K562 (cell line): Measurements from ENCODE around the gene MOCS3. TPM values are rescaled to one million over a fixed set of nuclear protein-coding genes. Genes with fewer than 3 reads are reported as not detected.
A peak's percentile ranks its signal among the peaks of the same experiment; 100 is the strongest.

Experiments
- EWSR1 ChIP-seq: fragments of 450-650 bp; IDR thresholded peaks from 2 replicates; pipeline ENCODE4 v1.6.1; 2018; ENCODE audit warnings: borderline replicate concordance, mild to moderate bottlenecking, low read depth, moderate library complexity; ENCODE audit not compliant: partially characterized antibody
- FOXK1 ChIP-seq: sonication (generic); formaldehyde crosslinking; IDR thresholded peaks from 2 replicates; pipeline ENCODE4 v1.8.0; 2022; ENCODE audit warnings: missing genetic modification reagents, mild to moderate bottlenecking, borderline replicate concordance
- HEY1 ChIP-seq: fragments of 250-450 bp; sonication (Bioruptor Pico); IDR thresholded peaks from 2 replicates; pipeline ENCODE4 v1.5.0; 2020; ENCODE audit warnings: mild to moderate bottlenecking, moderate library complexity, borderline replicate concordance
- HNRNPK ChIP-seq: fragments of 200-400 bp; formaldehyde crosslinking; IDR thresholded peaks from one replicate; pipeline ENCODE4 v1.6.1; 2018; ENCODE audit warnings: mild to moderate bottlenecking, low read depth, low read length; ENCODE audit not compliant: poor library complexity, severe bottlenecking
- HOXB6 ChIP-seq: fragments of 250-450 bp; sonication (Bioruptor Pico); IDR thresholded peaks from 2 replicates; pipeline ENCODE4 v1.5.1; 2022; ENCODE audit warnings: mild to moderate bottlenecking, borderline replicate concordance
- KDM2B ChIP-seq: fragments of 250-450 bp; sonication (Bioruptor Pico); IDR thresholded peaks from 2 replicates; pipeline ENCODE4 v1.8.0; 2021; ENCODE audit warnings: mild to moderate bottlenecking, moderate library complexity
- POLR2AphosphoS5 ChIP-seq: IDR thresholded peaks from 2 replicates; pipeline ENCODE4 v1.6.1; 2011; ENCODE audit warnings: mild to moderate bottlenecking, low read depth, low read length, moderate library complexity; ENCODE audit not compliant: control insufficient read depth, insufficient read depth
- PURB ChIP-seq: sonication (generic); formaldehyde crosslinking; IDR thresholded peaks from 2 replicates; pipeline ENCODE4 v1.9.0; 2021; ENCODE audit warnings: low read depth, mild to moderate bottlenecking, missing genetic modification reagents
- RBM15 ChIP-seq: fragments of 200-400 bp; formaldehyde crosslinking; IDR thresholded peaks from 2 replicates; pipeline ENCODE4 v1.6.1; 2018; ENCODE audit warnings: mild to moderate bottlenecking, low read length, moderate library complexity; ENCODE audit not compliant: insufficient read depth
- RBM22 ChIP-seq: fragments of 200-400 bp; formaldehyde crosslinking; IDR thresholded peaks from 2 replicates; pipeline ENCODE4 v1.6.1; 2018; ENCODE audit warnings: low read length, low read depth; ENCODE audit not compliant: poor library complexity, severe bottlenecking
- SMARCA5 ChIP-seq: fragments of 450-650 bp; IDR thresholded peaks from 2 replicates; pipeline ENCODE4 v1.6.1; 2016
- ZNF224 ChIP-seq: sonication (generic); formaldehyde crosslinking; IDR thresholded peaks from 2 replicates; pipeline ENCODE4 v1.8.0; 2022; ENCODE audit warnings: mild to moderate bottlenecking, missing genetic modification reagents
- ZNF263 ChIP-seq: sonication (generic); formaldehyde crosslinking; IDR thresholded peaks from 2 replicates; pipeline ENCODE4 v1.8.0; 2022; ENCODE audit warnings: mild to moderate bottlenecking, missing genetic modification reagents, borderline replicate concordance
- polyA plus RNA-seq, 8 experiments: library from polyadenylated mRNA; depleted of rRNA in 4 of 8; stranded (reverse) in 5 of 8; unstranded in 3 of 8; fragments of >200 nt; fragmentation: Nextera tagmentation in 2 of 8; fragmentation: Illumina TruSeq in 1 of 8; extraction: Ambion mirVana in 2 of 8; extraction: Trizol in 1 of 8; gene quantifications; 2 replicates each; pipeline versions ENCODE4 v1.2.1 to v1.2.3, GENCODE V29; 2011 to 2014; ENCODE audit warnings: inconsistent platforms in 1 of 8, missing spikeins in 1 of 8
- total RNA-seq, 7 experiments: library from RNA; depleted of rRNA in 6 of 7; stranded (reverse); fragments of >200 nt in 6 of 7; fragmentation: Illumina TruSeq in 2 of 7; extraction: Trizol in 2 of 7; gene quantifications; 2 replicates each; pipeline versions ENCODE4 v1.2.1 to v1.2.3, GENCODE V29; 2011 to 2021; ENCODE audit warnings: low replicate concordance in 1 of 7
- TF ChIP-seq, protein P1 (sequence below): fragments of 250-450 bp; sonication (Bioruptor Pico); IDR thresholded peaks from 2 replicates; pipeline ENCODE4 v1.4.0; 2020; ENCODE audit warnings: mild to moderate bottlenecking, moderate library complexity
- TF ChIP-seq, protein P2 (sequence below): fragments of 250-450 bp; sonication (Bioruptor Pico); IDR thresholded peaks from 2 replicates; pipeline ENCODE4 v1.5.0; 2021; ENCODE audit warnings: mild to moderate bottlenecking, moderate library complexity
- TF ChIP-seq, protein P3 (sequence below): IDR thresholded peaks from 2 replicates; pipeline ENCODE4 v1.6.1; 2011; ENCODE audit warnings: borderline replicate concordance, low read depth, mild to moderate bottlenecking, moderate library complexity, low read length; ENCODE audit not compliant: insufficient read depth, poor library complexity, severe bottlenecking
- TF ChIP-seq, protein P4 (sequence below): sonication (generic); formaldehyde crosslinking; IDR thresholded peaks from 2 replicates; pipeline ENCODE4 v1.5.0; 2020; ENCODE audit warnings: missing genetic modification reagents

The MOCS3 gene
- total and polyA plus RNA-seq, 9 of the 15 experiments (the other 6 are each of a cell fraction or from before 2014, with no cell fraction given): 0.70 to 6.2 (median 2.9) TPM

DNA sequence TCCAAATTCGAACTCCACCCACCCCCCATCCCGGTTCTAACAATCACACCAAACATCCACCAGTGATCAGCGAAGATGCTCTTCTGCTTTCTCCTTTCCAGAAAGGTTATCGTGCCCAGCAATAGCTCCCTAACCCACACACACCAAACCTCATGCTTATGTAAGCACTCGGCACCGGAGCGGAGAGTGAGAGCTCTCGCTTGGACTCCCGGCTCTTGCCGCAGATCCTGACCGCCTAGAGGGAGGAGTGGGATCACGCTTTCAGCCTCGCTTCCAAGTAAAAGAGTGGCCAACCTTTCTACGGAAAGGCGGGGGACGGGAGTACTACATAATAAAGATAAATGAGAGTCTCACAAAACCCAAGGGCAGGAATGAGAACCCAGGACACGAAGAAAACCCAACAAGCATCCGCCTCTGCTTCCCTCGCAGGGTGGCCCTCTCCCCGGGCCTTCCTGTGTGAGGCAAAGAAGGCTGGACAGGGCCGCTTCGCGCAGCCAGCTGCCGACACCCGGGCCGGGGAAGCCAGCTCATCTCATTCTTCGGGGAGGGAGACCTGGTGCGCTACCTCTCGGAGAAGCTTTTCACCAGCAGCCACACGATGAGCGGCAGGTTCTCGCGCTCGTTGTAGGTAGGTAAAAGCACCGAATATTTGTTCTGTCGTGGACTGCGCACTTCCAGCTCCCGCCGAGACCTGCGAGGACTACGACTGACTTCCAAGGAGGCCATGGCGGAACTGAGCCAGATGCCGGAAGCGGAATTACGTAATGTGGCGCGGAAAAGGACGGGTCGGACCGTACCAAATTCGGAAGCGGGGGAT is 612 bp upstream of the MOCS3 start, which contains the start of gene DPM1 (continued):
- peak; percentile 94 for TF ChIP-seq FOXK1
- no peak for TF ChIP-seq HOXB6 (CRISPR knock-in tag)
- TF ChIP-seq POLR2AphosphoS5: peak; percentile 96
- TF ChIP-seq, protein P1, sequence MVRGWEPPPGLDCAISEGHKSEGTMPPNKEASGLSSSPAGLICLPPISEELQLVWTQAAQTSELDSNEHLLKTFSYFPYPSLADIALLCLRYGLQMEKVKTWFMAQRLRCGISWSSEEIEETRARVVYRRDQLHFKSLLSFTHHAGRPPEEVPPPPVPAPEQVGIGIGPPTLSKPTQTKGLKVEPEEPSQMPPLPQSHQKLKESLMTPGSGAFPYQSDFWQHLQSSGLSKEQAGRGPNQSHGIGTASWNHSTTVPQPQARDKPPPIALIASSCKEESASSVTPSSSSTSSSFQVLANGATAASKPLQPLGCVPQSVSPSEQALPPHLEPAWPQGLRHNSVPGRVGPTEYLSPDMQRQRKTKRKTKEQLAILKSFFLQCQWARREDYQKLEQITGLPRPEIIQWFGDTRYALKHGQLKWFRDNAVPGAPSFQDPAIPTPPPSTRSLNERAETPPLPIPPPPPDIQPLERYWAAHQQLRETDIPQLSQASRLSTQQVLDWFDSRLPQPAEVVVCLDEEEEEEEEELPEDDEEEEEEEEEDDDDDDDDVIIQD (CRISPR knock-in tag): no peak
- no peak for TF ChIP-seq SMARCA5
- TF ChIP-seq, protein P2, sequence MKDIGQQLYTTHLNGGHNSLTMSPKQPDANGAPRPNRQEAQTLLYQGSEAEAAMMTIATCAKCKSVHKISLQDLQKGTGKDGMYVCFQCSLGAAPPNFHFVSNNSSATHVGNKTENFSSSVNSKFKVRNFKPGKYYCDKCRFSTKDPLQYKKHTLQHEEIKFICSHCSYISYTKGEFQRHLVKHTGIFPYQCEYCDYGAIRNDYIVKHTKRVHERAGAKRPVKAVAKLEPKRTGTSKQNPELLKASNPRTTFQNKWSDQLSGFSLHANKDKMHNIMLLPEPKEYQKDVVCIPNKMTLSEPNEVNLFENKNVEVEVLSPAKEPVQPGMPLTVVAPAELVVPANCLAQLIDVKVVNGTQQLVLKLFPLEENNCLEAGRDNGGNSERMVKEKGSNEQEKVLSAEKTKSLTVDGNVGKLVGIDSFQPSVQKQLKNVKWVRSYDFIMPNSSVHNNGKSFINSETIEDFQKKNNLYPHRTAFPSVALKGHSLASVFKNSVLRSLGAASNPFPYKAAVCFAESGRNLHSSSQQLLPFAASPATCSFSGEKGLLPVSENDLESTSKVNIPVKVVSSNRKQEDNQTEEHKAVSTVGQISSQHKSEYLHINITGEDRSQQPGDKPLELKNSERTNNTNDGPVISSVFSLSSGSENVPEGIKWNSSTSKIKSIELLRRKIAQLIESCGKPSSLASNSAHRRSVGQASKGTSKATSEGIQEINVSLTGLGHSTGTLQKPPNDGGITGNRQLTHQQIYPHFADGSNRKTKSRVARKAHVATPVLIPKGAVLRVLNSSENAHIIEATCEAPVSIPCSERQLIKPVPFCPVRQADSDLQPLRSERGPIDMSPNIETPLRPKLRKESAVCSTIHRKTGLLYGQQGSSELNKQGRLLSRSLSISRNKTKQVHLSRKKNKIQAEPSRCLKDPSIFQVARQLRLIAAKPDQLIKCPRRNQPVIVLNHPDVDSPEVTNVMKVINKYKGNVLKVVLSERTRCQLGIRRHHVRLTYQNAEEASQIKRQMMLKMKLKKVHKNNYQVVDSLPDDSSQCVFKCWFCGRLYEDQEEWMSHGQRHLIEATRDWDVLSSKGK: no peak
- no peak for TF ChIP-seq RBM15
- no peak for TF ChIP-seq EWSR1
- no peak for TF ChIP-seq RBM22
- TF ChIP-seq PURB: no peak
- TF ChIP-seq KDM2B (CRISPR knock-in tag): no peak
- TF ChIP-seq HNRNPK: no peak
- TF ChIP-seq HEY1 (CRISPR knock-in tag): no peak
- TF ChIP-seq, protein P3, sequence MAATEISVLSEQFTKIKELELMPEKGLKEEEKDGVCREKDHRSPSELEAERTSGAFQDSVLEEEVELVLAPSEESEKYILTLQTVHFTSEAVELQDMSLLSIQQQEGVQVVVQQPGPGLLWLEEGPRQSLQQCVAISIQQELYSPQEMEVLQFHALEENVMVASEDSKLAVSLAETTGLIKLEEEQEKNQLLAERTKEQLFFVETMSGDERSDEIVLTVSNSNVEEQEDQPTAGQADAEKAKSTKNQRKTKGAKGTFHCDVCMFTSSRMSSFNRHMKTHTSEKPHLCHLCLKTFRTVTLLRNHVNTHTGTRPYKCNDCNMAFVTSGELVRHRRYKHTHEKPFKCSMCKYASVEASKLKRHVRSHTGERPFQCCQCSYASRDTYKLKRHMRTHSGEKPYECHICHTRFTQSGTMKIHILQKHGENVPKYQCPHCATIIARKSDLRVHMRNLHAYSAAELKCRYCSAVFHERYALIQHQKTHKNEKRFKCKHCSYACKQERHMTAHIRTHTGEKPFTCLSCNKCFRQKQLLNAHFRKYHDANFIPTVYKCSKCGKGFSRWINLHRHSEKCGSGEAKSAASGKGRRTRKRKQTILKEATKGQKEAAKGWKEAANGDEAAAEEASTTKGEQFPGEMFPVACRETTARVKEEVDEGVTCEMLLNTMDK: no peak
- TF ChIP-seq, protein P4, sequence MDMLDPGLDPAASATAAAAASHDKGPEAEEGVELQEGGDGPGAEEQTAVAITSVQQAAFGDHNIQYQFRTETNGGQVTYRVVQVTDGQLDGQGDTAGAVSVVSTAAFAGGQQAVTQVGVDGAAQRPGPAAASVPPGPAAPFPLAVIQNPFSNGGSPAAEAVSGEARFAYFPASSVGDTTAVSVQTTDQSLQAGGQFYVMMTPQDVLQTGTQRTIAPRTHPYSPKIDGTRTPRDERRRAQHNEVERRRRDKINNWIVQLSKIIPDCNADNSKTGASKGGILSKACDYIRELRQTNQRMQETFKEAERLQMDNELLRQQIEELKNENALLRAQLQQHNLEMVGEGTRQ (CRISPR knock-in tag): no peak
- peak; percentile 78 for TF ChIP-seq ZNF263 (CRISPR knock-in tag)
- TF ChIP-seq ZNF224 (CRISPR knock-in tag): 0 out of 2 replicates have a peak, but pooled peaks have one; percentile 55
